Measurements from ENCODE around the gene SLC4A1. TPM values are rescaled to one million over a fixed set of nuclear protein-coding genes. Genes with fewer than 3 reads are reported as not detected.

The SLC4A1 gene
- polyA plus RNA-seq, 4 donors: 1.3 TPM; not detected in 3

GRCh38 chr17:44304651-44305050, 36.7 kb upstream of the SLC4A1 start:
- no peaks in the 10 kb centered on the region for H3K36me3 ChIP-seq (ENCODE audit: control insufficient read depth in 3 of 3, insufficient read depth in 2 of 3, low read depth in 1 of 3, low read length in 3 of 3)
- peaks cover 3 to 8% (median 8%) of the 10 kb centered on the region in 3 donors for H3K4me1 ChIP-seq (ENCODE audit: control insufficient read depth in 3 of 3, insufficient read depth in 2 of 3, low read depth in 1 of 3, low read length in 2 of 3)
- no peaks in the 10 kb centered on the region for H3K9me3 ChIP-seq (ENCODE audit: control insufficient read depth in 2 of 2, insufficient read depth in 1 of 2, low read depth in 1 of 2, low read length in 1 of 2)
- FAIRE-seq (no peak), DNase-seq (no peak)
- no peak overlapping the region for H3K4me3 ChIP-seq (ENCODE audit: low read depth in 1 of 3, low read length in 3 of 3)
- no peak overlapping the region for H3K27ac ChIP-seq (ENCODE audit: low read depth in 1 of 3, low read length in 2 of 3)
- peaks cover 0 to 13% (median 0%) of the 10 kb centered on the region in 3 donors for H3K27me3 ChIP-seq (ENCODE audit: control insufficient read depth in 3 of 3, insufficient read depth in 3 of 3, low read length in 3 of 3)

GRCh38 chr17:44297975-44298374, 30.0 kb upstream of the SLC4A1 start:
- 75 to 91% (median 85%) methylated on average over 3 of the region's 3 CpGs for WGBS, 3 donors
- FAIRE-seq: no peak

GRCh38 chr17:44293509-44294226, 25.7 kb upstream of the SLC4A1 start:
- no peaks in the 10 kb centered on the region for H3K36me3 ChIP-seq (ENCODE audit: control insufficient read depth in 3 of 3, insufficient read depth in 2 of 3, low read depth in 1 of 3, low read length in 3 of 3)
- no peak overlapping the region for H3K27ac ChIP-seq (ENCODE audit: low read depth in 1 of 3, low read length in 2 of 3)
- 80 to 85% (median 81%) methylated on average over 9 of the region's 9 CpGs for WGBS, 3 donors
- DNase-seq (no peak), FAIRE-seq (no peak)
- no peaks in the 10 kb centered on the region for H3K9me3 ChIP-seq (ENCODE audit: control insufficient read depth in 2 of 2, insufficient read depth in 1 of 2, low read depth in 1 of 2, low read length in 1 of 2)
- H3K4me3 ChIP-seq (ENCODE audit: low read depth in 1 of 3, low read length in 3 of 3): no peak overlapping the region
- no peaks in the 10 kb centered on the region for H3K4me1 ChIP-seq (ENCODE audit: control insufficient read depth in 3 of 3, insufficient read depth in 2 of 3, low read depth in 1 of 3, low read length in 2 of 3)
- no peaks in the 10 kb centered on the region for H3K27me3 ChIP-seq (ENCODE audit: control insufficient read depth in 3 of 3, insufficient read depth in 3 of 3, low read length in 3 of 3)

More at GRCh38 chr17:44297975-44298374, 30.0 kb upstream of the SLC4A1 start:
- no peak for DNase-seq
- Histone ChIP-seq H3K4me1 (ENCODE audit: control insufficient read depth in 3 of 3, insufficient read depth in 2 of 3, low read depth in 1 of 3, low read length in 2 of 3) (no peaks in the 10 kb centered on the region), H3K27ac (ENCODE audit: low read depth in 1 of 3, low read length in 2 of 3) (no peak overlapping the region), H3K27me3 (ENCODE audit: control insufficient read depth in 3 of 3, insufficient read depth in 3 of 3, low read length in 3 of 3) (no peaks in the 10 kb centered on the region), H3K36me3 (ENCODE audit: control insufficient read depth in 3 of 3, insufficient read depth in 2 of 3, low read depth in 1 of 3, low read length in 3 of 3) (no peaks in the 10 kb centered on the region), H3K4me3 (ENCODE audit: low read depth in 1 of 3, low read length in 3 of 3) (no peak overlapping the region), H3K9me3 (ENCODE audit: control insufficient read depth in 2 of 2, insufficient read depth in 1 of 2, low read depth in 1 of 2, low read length in 1 of 2) (no peaks in the 10 kb centered on the region)

DNA sequence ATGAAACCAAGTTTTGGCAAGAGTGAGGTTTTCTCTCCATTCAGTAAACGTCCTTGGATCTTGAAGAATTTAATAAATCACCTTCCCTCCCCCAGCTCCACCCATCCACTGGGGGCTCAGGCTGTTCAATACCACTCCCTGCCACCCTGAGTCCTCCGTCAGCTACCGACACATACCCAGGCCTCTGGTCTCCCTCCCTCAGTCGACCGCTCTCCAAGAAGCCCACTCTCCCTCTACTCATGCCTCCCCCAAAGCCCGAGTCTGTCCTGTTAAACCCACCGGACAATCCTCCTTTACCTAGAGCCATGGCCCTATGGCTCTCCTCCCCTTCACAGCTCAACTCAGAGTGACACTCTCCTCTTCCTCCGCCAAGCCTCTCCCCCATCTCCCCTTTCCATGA, 19.7 kb upstream of the SLC4A1 start:
- H3K36me3 ChIP-seq (ENCODE audit: control insufficient read depth in 3 of 3, insufficient read depth in 2 of 3, low read depth in 1 of 3, low read length in 3 of 3): no peaks in the 10 kb centered on the region
- H3K4me3 ChIP-seq (ENCODE audit: low read depth in 1 of 3, low read length in 3 of 3): no peak overlapping the region
- 74 to 82% (median 75%) methylated on average over 8 of the region's 8 CpGs for WGBS, 3 donors
- no peaks in the 10 kb centered on the region for H3K9me3 ChIP-seq (ENCODE audit: control insufficient read depth in 2 of 2, insufficient read depth in 1 of 2, low read depth in 1 of 2, low read length in 1 of 2)
- DNase-seq: no peak
- no peak for FAIRE-seq
- peaks cover 0 to 7% (median 0%) of the 10 kb centered on the region in 3 donors for H3K27me3 ChIP-seq (ENCODE audit: control insufficient read depth in 3 of 3, insufficient read depth in 3 of 3, low read length in 3 of 3)
- no peak overlapping the region for H3K27ac ChIP-seq (ENCODE audit: low read depth in 1 of 3, low read length in 2 of 3)
- H3K4me1 ChIP-seq (ENCODE audit: control insufficient read depth in 3 of 3, insufficient read depth in 2 of 3, low read depth in 1 of 3, low read length in 2 of 3): no peaks in the 10 kb centered on the region

GRCh38 chr17:44284024-44284400, 16.1 kb upstream of the SLC4A1 start:
- Histone ChIP-seq H3K27ac (ENCODE audit: low read depth in 1 of 3, low read length in 2 of 3) (no peak overlapping the region), H3K27me3 (ENCODE audit: control insufficient read depth in 3 of 3, insufficient read depth in 3 of 3, low read length in 3 of 3) (peaks cover 0 to 7% (median 0%) of the 10 kb centered on the region in 3 donors), H3K4me3 (ENCODE audit: low read depth in 1 of 3, low read length in 3 of 3) (no peak overlapping the region), H3K36me3 (ENCODE audit: control insufficient read depth in 3 of 3, insufficient read depth in 2 of 3, low read depth in 1 of 3, low read length in 3 of 3) (no peaks in the 10 kb centered on the region), H3K4me1 (ENCODE audit: control insufficient read depth in 3 of 3, insufficient read depth in 2 of 3, low read depth in 1 of 3, low read length in 2 of 3) (peaks cover 2 to 8% (median 7%) of the 10 kb centered on the region in 3 donors), H3K9me3 (ENCODE audit: control insufficient read depth in 2 of 2, insufficient read depth in 1 of 2, low read depth in 1 of 2, low read length in 1 of 2) (no peaks in the 10 kb centered on the region)
- 83 to 95% (median 86%) methylated on average over 4 of the region's 4 CpGs for WGBS, 3 donors
- DNase-seq (no peak), FAIRE-seq (no peak)

GRCh38 chr17:44283344-44284023, 15.5 kb upstream of the SLC4A1 start:
- 82 to 84% (median 84%) methylated on average over 8 of the region's 8 CpGs for WGBS, 3 donors
- Histone ChIP-seq H3K36me3 (ENCODE audit: control insufficient read depth in 3 of 3, insufficient read depth in 2 of 3, low read depth in 1 of 3, low read length in 3 of 3) (no peaks in the 10 kb centered on the region), H3K27me3 (ENCODE audit: control insufficient read depth in 3 of 3, insufficient read depth in 3 of 3, low read length in 3 of 3) (peaks cover 0 to 6% (median 0%) of the 10 kb centered on the region in 3 donors), H3K4me3 (ENCODE audit: low read depth in 1 of 3, low read length in 3 of 3) (no peak overlapping the region), H3K4me1 (ENCODE audit: control insufficient read depth in 3 of 3, insufficient read depth in 2 of 3, low read depth in 1 of 3, low read length in 2 of 3) (peaks cover 2 to 8% (median 7%) of the 10 kb centered on the region in 3 donors), H3K27ac (ENCODE audit: low read depth in 1 of 3, low read length in 2 of 3) (no peak overlapping the region), H3K9me3 (ENCODE audit: control insufficient read depth in 2 of 2, insufficient read depth in 1 of 2, low read depth in 1 of 2, low read length in 1 of 2) (no peaks in the 10 kb centered on the region)
- DNase-seq (no peak), FAIRE-seq (no peak)

GRCh38 chr17:44282264-44282663, 14.3 kb upstream of the SLC4A1 start:
- Histone ChIP-seq H3K27ac (ENCODE audit: low read depth in 1 of 3, low read length in 2 of 3) (no peak overlapping the region), H3K36me3 (ENCODE audit: control insufficient read depth in 3 of 3, insufficient read depth in 2 of 3, low read depth in 1 of 3, low read length in 3 of 3) (no peaks in the 10 kb centered on the region), H3K4me1 (ENCODE audit: control insufficient read depth in 3 of 3, insufficient read depth in 2 of 3, low read depth in 1 of 3, low read length in 2 of 3) (peaks cover 2 to 8% (median 7%) of the 10 kb centered on the region in 3 donors), H3K27me3 (ENCODE audit: control insufficient read depth in 3 of 3, insufficient read depth in 3 of 3, low read length in 3 of 3) (no peaks in the 10 kb centered on the region), H3K9me3 (ENCODE audit: control insufficient read depth in 2 of 2, insufficient read depth in 1 of 2, low read depth in 1 of 2, low read length in 1 of 2) (no peaks in the 10 kb centered on the region), H3K4me3 (ENCODE audit: low read depth in 1 of 3, low read length in 3 of 3) (no peak overlapping the region)
- DNase-seq: no peak
- WGBS, 3 donors: 48 to 71% (median 49%) methylated on average over 3 of the region's 3 CpGs
- no peak for FAIRE-seq

DNA sequence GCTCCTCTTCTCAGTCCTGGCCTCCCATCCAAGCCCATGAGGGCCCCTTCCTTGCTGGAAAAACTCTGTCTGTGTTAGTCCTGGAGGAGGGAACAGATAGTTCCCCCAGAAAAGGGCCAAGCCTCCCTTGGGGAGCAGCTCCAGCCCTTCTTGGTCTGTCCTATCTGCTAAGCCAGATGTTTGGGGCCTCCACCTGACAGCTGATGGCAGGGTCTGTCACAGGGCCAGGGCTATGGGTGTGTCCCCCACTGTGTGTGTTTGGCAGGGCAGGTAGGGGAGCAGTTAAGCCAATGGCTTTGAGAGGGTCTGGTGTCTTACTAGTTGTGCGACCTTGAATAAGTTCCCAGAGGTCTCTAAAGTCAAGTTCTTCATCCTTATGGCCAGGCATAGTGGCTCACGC, 13.6 kb upstream of the SLC4A1 start:
- Histone ChIP-seq H3K27me3 (ENCODE audit: control insufficient read depth in 3 of 3, insufficient read depth in 3 of 3, low read length in 3 of 3) (no peaks in the 10 kb centered on the region), H3K9me3 (ENCODE audit: control insufficient read depth in 2 of 2, insufficient read depth in 1 of 2, low read depth in 1 of 2, low read length in 1 of 2) (no peaks in the 10 kb centered on the region), H3K36me3 (ENCODE audit: control insufficient read depth in 3 of 3, insufficient read depth in 2 of 3, low read depth in 1 of 3, low read length in 3 of 3) (no peaks in the 10 kb centered on the region), H3K4me3 (ENCODE audit: low read depth in 1 of 3, low read length in 3 of 3) (no peak overlapping the region), H3K4me1 (ENCODE audit: control insufficient read depth in 3 of 3, insufficient read depth in 2 of 3, low read depth in 1 of 3, low read length in 2 of 3) (peaks cover 2 to 8% (median 7%) of the 10 kb centered on the region in 3 donors), H3K27ac (ENCODE audit: low read depth in 1 of 3, low read length in 2 of 3) (no peak overlapping the region)
- FAIRE-seq: no peak
- WGBS, 3 donors: 87 to 93% (median 93%) methylated on average over 2 of the region's 2 CpGs
- no peak for DNase-seq
